GM12874 (cell line): ENCODE measurements around the gene OR4A47.
"Not testable (repeated sequence)": the region's sequence is repeated elsewhere in the genome, so short reads cannot be mapped to it uniquely, and the experiment has no call there.

Source experiments
- CTCF ChIP-seq: IDR thresholded peaks from 2 replicates; pipeline ENCODE4 v1.5.1; 2011; ENCODE audit warnings: low read depth, mild to moderate bottlenecking, control low read depth, low read length, moderate library complexity; ENCODE audit not compliant: insufficient read depth

OR4A47 gene

GRCh38 chr11:48488493-48488892 is at the start of gene OR4A47:
TSS of gene OR4A47 (plus strand) at chr11:48488793. CDS start at chr11:48488793, 0 bp downstream.
- not testable (repeated sequence) for TF ChIP-seq CTCF

GRCh38 chr11:48538991-48539390 is 50.4 kb downstream of the OR4A47 start:
- no peak for TF ChIP-seq CTCF
